HS-5 (cell line): ENCODE results near the gene PLA2G4A.

ENCODE experiments used
- DNase-seq: peaks from one replicate; pipeline ENCODE4 v3.0.0-alpha.2; 2012; ENCODE audit warnings: low read depth

Gene PLA2G4A

DNA sequence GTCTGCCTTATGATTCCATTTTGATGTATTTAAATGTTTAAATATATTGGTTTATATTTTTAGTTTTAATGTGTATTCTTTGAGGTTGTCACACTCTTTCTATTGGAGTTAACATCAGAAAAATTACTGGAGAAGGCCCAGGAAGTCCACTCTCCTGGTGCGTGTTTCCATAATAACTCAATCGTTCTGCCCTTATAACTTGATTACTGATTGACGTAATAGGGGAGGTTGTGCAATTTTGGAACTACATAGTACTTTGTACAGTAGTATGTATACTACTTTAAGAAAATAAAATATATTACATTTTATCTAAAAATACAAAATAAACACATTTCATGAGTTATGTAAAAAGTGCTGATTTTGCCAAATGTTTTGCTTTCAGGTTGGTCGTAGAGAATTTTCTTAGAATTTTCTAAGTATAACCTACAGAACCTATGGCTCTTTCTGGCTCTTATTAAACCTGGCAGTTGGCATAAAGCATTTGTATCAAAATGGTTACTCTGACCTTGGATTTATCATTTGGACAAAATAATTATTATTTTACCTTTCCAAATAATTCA lies 5.7 kb downstream of the PLA2G4A start:
- DNase-seq, result no peak

DNA sequence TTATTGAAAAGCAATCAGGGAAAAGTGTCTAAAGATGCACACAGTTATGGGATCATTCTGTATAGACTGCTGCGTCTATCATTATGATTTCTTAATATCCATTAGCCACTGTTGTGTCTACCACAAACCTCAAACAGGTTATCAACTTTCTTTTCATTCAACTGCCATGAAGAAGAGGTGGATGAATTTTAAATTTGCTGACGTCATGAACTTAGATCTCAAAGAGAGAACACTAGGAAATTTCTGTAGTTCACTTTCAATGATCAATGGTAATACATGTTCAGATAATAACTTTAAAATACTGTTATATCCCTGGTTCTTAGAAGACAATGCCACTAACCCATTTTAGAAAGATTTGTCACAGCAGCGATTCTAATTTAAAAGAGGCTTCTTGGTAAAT lies 6.7 kb downstream of the PLA2G4A start:
- DNase-seq, result no peak

DNA sequence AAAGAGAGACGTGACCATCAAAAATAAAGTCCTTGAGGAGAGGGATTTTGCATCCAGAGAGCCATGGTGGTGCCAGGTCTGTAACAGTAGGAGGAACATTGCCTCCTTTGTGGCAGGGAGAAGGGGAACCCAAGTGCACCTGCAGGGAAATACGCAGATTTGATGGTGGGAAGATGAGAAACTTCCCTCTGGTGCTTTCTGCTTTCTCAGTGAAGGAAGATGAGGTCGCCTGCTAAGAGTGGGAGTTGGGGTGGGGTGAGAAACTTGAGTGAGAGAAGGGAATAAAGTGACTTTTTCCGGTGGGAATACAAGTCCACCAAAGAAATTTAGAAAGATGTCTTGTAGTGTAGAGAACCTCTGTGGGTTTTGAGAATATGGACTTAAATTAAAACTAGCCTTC lies 9.1 kb downstream of the PLA2G4A start:
- DNase-seq, result no peak

DNA sequence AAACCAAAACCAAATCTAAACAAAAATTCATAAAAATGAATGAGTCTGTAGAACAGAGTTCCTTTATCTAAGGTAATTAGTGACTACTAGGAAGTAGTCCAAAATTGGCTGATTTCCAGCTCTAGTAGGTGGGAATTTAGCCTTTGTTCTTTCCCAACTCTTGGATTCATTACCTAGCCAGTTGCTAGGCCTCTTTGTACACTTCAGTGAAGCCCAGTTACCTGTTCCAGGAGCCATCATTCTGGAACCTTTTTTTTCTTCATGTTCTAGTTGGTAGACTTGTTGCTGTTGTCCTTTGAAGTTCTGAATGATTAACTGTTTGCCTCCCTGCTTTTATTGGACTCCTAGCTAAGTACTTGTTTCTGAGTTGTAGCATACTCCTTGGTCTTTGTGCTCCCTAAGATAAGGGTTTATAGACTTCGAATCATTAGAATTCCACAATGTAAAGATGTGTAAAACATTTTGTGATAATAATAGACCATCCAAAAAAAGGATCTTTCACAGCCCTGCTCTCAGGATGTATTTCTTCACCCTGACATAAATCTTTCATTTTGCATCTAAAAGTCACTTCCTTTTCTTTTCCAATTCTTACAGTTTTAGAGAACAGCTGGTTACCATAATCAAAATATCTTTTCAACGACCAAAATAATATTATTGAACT lies 9.8 kb downstream of the PLA2G4A start:
- DNase-seq, result no peak

DNA sequence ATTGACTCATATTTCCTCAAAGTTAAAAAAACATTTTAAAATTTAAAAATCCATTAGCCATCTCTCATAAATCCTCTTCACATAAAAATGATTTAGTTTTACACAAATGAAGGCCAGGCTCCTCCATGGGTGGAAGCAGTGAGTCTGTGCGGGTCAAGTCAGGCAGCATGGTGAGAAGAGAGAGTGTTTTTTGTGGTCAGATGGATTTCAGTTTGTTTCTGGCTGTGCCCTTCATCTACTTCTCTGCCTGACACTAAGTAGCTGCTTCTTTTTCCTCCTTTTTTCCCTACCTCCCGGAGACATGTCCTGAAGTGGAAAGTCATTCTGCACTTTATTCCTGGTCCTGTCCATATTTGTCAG lies 10.3 kb downstream of the PLA2G4A start:
- DNase-seq, result no peak

DNA sequence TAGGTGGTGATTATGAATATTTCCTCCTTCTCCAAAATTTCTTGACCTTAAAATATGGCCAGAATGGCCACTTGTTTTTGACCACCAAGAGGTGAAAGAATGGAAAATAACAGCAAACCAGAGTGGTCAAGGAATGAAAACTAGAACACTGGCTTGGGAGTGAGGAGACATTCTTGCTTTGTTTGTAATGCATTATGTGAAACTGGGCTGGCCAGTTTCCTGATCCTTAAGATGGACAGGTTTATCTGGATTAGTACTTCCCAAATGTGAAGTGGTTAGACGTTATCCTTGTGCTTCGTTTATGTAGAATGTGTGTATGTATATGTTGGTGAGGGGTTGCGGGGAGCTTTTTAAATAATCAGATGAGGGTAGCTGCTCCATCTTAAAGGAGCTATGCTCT lies 12.8 kb downstream of the PLA2G4A start:
- DNase-seq, result no peak

DNA sequence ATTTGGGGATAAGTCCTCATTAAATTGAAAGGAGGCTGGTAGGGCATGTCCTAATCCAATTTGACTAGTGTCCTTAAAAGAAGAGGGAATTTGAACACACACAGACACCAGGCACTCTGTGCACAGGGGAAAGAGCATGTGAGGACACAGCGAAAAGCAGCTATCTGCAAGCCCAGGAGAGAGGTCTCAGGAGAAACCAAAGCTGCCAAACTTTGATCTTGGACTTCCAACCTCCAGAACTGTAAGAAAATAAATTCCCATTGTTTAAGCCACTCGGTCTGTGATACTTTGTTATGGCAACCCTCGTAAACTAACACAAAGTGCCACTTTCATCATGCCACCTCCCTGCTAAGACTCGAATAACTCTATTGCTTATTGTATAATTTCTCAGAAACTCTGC lies 13.8 kb downstream of the PLA2G4A start:
- DNase-seq, result no peak

DNA sequence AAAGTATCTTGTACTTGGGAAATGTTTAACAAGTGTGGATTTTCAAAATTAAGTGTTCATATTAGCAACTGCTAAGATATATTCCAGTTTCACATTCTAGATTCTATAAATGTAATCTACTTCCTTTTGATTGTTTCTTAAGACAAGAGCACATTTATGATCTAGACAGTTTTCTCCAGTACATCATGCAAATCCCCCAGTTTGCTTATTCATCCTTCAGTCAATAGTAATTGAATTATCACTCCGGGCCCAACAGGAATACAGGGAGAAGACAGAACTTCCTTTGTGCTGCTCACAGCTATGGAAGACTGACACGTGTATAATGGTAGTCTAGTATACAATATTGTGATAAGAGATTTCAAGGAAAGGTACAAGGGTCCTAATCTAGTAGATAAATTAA lies 14.5 kb downstream of the PLA2G4A start:
- DNase-seq, result no peak

DNA sequence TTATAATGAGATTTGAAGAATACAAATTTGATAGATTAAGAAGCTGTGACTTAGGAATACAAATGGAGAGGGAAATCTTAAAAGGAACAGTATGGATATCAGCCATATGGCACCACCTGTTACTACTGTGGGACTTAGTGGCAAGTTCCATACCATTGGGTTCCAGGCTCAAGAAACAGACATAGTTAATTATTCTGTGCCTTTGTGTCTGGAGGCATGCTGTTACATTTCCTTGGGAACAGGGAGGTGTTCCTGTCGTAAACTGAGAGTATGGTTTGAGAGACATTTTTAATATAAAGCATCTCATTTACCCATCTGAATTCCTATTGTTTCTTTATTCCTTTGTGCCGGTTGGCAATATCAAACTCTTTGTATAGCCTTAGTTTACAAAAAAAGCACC lies 15.2 kb downstream of the PLA2G4A start:
- DNase-seq, result no peak

DNA sequence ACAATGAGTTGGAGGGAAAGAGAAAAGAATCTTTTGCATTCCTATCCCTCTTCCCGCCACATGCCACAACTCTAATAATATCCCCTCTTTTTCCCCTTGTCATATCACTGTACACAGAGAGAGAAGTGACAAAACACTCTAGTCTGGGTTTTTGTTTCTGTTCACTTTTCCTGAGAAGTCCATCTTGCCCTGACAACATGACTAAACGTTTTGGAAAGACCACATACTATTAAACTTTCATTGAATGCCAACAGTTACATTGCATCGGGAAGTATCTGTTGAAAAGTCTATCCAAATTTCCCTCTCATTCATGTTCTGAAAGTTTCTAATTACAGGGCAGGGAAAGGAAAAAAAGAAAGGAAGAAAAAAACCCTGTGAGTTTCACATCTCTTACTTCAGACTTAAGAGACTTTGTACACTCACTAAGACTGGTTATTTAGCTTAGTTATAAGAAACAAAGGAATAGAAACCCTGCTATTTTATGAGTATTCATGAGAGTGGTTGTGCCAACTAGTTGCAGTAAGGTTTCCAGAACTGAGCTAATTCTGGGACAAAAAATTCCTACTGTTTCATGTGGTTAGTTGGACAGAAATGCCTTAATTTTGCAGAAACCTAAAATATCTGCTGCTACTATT lies 16.9 kb downstream of the PLA2G4A start:
- DNase-seq, result no peak

DNA sequence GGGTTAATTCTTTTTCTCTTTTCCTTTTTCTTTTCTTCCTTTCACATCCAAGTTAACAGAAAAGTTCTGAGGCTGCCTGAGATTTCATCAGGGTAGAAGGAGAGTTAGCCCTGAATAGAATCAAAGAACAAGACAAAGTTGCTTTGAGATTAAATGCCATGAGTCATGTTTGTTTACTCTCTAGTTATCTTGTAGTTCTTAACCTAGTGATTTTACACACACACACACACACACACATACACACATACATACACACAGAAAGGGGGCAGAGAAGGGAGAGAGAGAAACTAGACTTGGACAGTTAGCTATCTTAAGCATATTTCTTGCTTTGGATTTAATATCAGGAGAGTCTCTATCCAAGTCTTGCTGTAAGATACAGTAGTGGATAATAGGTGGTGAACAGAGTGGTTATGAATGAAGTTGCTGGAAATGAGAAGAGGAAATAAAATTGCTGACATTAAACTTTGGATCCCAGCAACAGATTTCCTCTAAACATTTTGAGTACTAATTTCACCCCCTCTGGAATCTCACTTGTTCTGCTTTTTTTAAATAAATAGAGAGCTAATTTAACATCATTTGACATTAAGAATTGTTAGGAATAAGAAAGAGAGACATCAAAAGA lies 19.9 kb downstream of the PLA2G4A start:
- DNase-seq, result no peak

DNA sequence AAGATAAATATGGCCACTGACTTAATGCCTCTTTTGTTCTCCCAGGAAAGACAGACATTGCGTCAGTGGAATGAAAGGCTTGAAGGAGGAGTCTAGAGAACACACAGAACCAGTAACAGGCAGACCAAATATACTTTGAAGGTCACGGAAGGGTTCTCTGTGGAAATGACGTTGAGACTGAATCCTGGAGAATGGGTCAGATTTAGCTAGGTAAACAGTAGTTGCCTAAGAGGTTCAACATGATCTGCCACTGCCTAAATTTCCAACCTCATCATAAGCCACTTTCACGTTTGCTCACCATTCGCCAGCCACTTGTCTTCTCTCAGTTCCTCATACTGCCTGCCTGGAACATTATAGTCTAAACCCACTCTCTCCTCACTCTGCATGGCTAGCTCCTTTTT lies 20.5 kb downstream of the PLA2G4A start:
- no peak for DNase-seq

DNA sequence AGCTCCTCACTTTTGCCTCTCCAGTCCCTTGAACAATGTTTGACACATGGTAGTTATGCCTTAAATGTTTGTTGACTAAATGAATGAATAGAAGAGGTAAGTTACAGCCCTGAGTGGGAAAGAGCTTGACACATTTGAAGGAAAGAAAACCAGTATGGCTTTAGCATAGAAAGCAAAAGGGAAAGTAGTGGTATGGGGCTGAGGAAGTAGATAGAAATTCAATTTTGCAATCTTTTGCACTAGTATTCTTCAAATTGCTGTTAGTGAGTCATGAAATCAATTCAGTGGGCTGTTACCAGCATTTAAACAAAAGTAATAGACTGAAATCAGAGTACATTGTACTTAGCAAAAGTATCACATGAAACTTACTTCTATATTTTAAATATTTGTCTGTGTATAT lies 21.1 kb downstream of the PLA2G4A start:
- no peak for DNase-seq

DNA sequence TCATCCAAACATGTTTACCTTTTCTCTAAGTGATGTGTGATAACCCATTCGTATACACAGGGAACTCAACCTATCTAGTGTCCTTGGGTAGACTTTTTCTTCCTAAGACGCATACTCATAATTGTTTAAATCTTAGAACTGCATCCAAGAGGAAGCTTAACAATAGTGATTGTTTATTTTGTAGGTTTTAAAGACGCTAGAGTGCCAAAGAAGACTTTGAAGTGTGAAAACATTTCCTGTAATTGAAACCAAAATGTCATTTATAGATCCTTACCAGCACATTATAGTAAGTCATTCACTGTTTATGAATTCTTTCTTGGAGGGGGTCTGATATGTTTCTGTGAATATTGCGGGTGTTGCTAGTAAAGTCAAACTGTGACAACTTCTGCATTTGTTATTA lies 25.4 kb downstream of the PLA2G4A start:
- DNase-seq, result no peak

DNA sequence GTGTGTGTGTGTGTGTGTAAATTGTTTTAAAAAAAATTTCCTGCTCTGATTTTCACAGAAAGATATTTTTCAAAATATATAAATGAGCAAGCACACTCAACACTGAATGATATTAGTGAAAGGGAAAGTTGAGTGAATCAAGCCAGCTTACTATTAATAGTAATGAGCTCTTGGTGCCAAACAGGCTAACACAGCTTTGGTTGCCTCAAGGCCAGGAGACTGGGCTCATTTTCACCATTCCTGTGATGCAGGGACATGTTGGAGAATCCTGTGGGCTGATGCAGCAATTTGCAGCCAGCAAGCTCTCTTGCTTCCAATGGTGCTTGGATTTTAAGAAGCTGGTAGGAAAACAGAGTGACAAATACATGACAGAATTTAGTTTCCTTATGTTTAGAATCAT lies 30.2 kb downstream of the PLA2G4A start:
- DNase-seq, result no peak

DNA sequence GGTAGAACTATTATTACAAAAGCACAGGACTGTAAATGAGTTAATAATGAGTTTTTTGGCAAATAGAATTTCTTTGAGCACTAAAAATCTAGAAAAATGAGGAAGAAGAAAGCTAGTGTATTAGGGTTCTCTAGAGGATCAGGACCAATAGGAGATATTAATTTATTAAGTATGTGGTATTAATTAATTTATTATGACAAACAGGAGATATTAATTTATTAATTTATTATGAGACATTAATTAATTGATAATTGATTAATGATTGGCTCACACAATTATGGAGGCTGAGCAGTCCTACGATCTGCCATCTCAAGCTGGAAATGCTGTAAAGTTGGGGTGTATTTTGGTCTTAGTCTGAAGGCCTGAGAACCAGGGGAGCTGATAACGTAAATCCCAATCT lies 31.2 kb downstream of the PLA2G4A start:
- DNase-seq, result no peak

DNA sequence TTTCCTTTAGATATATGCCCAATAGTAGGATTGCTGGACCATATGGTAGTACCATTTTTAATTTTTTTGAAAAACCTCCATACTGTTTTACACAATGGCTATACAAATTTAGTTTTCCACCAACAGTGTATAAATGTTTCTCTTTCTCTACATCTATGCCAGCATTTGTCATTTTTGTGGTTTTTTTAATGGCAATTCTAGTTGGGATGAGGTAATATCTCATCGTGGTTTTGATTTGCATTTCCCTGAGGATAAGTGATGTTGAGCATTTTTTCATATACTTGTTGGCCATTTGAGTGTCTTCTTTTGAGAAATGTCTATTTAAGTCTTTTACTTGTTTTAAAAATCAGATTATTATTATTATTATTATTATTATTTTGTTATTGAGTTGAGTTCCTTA lies 35.5 kb downstream of the PLA2G4A start:
- DNase-seq, result no peak

DNA sequence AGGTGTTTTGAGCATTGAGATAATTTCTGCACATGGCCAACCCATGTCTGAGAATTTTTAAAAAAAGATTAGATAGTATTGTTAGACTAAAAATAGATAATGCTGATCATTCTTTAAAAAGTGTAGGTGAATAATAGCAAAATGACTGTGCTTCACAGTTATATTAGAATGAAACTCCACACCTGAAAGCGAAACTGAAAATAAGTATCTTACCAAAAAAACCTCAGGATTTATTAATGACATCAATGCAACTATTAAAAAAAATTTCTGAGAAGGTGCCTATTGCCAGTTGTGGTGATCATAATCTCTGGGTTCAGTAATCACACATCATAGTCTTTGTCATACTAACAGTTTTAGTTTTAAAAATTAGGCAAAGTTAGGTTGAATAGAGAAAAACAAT lies 36.5 kb downstream of the PLA2G4A start:
- no peak for DNase-seq

DNA sequence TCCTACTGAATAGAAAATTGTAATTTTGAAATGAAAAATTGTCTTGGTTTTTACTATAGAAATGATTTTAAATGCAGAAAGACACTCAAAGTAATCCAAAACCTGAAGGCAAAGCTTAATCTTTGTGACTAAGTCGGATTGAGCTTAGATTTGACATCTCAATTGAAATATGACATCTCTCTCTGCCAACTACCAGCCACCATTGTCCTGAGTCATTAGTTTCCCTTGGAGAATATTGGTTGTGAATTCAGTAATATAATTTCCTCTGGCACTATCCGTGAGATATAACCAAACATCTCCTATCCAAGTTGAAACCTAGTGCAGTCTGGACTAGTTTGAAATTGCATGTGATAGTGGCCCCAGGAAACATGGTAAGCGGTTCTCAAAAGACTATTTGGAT lies 37.1 kb downstream of the PLA2G4A start:
- DNase-seq, result no peak

DNA sequence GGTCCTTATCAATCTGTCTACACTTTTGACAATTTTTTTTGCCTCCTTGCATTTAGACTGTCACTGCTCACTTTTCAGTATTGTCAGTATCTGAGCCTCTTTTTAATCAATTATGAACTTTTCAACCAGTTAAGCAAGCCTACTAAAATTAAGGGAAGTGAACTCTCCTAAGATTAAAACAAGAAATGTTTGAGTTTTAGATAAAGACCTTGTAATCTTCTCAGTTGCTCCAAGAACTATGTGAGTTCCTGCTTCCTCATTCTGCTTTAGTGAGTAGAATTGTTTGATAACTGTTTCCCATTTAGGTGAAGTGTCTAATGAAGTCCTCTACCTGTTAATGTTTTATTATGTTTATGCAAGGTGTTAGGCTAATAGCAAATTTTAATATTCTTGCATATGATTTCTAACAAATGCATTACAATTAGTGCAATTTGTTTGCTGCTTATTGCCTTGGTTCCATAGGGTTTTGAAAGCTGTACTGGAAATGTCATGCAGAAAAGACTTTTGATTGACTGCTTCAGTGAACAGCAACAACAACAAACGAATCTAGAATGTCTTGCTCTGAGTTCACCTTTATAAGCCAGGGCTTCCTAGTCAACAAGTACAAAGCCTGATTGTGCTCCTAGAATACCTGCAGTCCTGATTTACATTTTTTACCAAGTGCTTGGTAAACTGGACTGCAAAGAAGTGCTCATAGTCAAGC lies 40.9 kb downstream of the PLA2G4A start:
- no peak for DNase-seq

DNA sequence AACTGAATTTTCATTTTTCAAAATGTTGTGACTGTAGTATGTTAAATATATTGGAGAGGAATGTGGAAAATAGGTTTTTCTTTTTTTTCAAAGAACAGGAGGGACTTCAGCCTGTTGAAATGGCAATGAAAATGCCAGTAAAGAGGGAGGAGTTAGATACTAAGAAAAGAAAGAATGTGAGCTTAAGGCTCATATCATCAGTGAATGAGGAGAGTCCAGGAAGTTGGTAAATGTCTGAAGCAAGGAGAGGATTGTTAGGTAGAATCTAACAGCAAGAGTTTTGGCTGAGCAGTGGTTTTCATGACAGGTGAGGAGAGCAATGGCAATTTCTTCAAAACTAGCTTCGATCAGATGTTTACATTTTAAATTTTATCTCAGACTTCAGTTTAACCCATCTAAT lies 43.0 kb downstream of the PLA2G4A start:
- no peak for DNase-seq

DNA sequence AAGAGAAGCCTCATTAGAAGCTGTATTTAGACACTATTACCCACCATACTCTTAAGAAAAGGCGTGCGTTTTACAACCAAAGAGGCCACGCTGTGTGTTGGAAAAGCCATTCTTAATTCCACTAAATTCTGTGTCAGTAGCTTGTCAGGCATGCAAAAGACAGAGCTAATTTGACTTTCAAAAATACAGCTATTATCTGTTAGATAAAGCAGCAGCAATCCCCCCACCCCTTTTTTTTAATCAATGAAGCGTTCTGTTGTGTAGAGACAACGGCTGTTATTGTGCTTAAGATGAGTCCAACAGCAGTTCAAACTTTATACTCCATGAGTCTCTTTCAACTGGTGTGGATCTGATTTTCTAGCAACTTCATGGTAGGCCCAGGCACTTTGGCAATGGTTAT lies 43.5 kb downstream of the PLA2G4A start:
- DNase-seq, result no peak

DNA sequence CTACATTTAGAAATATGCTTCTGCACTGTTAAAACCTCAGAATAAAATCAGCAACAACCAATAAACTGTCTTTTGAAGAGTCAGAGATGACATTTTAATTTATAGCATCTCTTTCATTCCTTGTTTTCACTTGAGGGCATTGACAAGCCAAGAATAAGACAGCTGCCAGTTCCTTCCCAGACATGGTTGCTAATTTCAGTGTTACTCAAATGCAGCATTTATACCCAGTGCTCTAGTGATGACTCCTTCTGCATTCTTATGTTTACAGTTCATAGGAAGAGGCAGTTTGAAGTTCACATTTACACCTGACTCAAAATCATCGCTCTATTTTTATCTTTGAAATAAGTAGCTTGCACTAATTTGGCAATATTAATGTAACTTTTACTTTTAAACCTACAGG lies 44.9 kb downstream of the PLA2G4A start:
- DNase-seq, result no peak
